HAP-1 (cell line): ENCODE results near the gene SDR42E1.

ENCODE experiments used
- DNase-seq, 2 experiments: peaks; one replicate each; pipeline ENCODE4 v3.0.0-alpha.2; 2016 to 2020; ENCODE audit warnings: low spot score in 2 of 2
- H3K27me3 ChIP-seq: fragments of 250-450 bp; sonication (Bioruptor Pico); 2 replicates; pipeline ENCODE4 v1.5.1; 2020; ENCODE audit warnings: low read depth, mild to moderate bottlenecking, moderate library complexity
- H3K36me3 ChIP-seq: fragments of 250-450 bp; sonication (Bioruptor Pico); replicated peaks from 2 replicates; pipeline ENCODE4 v1.5.1; 2020; ENCODE audit warnings: mild to moderate bottlenecking
- H3K4me1 ChIP-seq: fragments of 250-450 bp; sonication (Bioruptor Pico); 2 replicates; pipeline ENCODE4 v1.5.1; 2020; ENCODE audit warnings: mild to moderate bottlenecking
- H3K4me3 ChIP-seq: fragments of 250-450 bp; sonication (Bioruptor Pico); 2 replicates; pipeline ENCODE4 v1.5.1; 2020; ENCODE audit warnings: mild to moderate bottlenecking, moderate library complexity
- H3K9me3 ChIP-seq: fragments of 250-450 bp; sonication (Bioruptor Pico); 2 replicates; pipeline ENCODE4 v1.5.1; 2020; ENCODE audit warnings: mild to moderate bottlenecking, moderate library complexity
- in situ Hi-C: fragments of 300-500 bp; cut with MboI; formaldehyde crosslinking; loops from 3 replicates; pipeline ENCODE4 v1.14.3; 2020; ENCODE audit warnings: low sequenced_read_pairs, inconsistent platforms, mixed read lengths

The SDR42E1 gene

DNA sequence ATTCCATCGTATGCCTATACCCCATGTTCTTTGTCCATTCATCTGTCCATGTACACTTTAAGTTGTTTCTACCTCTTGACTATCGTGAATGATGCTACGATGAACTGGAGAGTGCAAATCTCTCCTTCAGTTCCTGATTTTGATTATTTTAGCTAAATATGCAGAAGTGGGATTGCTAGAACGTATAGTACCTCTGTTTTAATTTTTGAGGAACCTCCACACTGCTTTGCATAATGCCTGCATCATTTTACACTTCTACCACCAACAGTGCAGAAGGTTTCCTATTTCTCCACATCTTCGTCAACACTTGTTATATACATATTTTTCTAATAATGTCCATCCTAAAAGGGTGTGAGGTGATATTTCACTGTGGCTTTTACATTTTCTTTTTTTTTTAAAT lies 43.9 kb downstream of the SDR42E1 start:
- H3K4me3 ChIP-seq = no peak overlapping the region
- H3K36me3 ChIP-seq = no peaks in the 10 kb centered on the region
- peaks cover 2% of the 10 kb centered on the region; the same call in 1 of the 2 replicates for H3K27me3 ChIP-seq
- in situ Hi-C loops = no loop called here
- no peaks in the 10 kb centered on the region for H3K4me1 ChIP-seq
- no peaks in the 10 kb centered on the region for H3K9me3 ChIP-seq
- no peak for DNase-seq

GRCh38 chr16:81964808-81965207 lies 46.5 kb downstream of the SDR42E1 start:
- in situ Hi-C loops = no loop called here
- no peak for DNase-seq
- H3K36me3 ChIP-seq = no peaks in the 10 kb centered on the region
- peaks cover 2% of the 10 kb centered on the region; the same call in 1 of the 2 replicates for H3K27me3 ChIP-seq
- H3K9me3 ChIP-seq = no peaks in the 10 kb centered on the region
- no peak overlapping the region for H3K4me3 ChIP-seq
- H3K4me1 ChIP-seq = no peaks in the 10 kb centered on the region

DNA sequence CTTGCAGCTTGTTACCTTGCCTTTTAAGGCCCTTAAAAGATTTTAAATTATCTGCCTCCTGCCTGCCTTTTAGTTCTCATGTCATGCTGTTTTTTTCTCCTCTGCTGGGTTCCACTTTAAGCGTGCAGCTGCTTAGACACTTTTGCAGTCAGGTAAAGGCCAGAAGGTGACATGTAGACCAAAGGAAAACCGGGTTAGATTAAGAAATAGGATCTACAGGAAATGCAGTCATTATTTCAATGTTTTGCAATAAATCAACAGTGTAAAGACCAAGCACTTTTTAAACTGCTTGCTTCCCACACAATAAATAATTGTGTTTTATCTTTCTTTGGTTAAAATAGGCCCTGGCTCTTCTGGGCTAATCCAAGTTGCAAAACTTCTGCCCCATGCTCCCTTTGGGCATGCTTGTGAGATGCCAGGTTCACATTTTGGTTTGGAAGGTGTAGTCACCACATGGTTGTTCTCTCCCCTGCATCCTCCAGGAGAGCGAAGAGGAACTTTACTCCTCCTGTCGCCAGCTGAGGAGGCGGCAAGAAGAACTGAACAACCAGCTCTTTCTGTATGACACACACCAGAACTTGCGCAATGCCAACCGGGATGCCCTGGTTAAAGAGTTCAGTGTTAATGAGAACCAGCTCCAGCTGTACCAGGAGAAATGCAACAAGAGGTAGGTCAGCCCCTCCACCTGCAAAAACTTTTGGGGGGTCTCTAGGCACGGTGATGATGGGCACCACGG lies 54.9 kb downstream of the SDR42E1 start:
- Histone ChIP-seq H3K9me3 (no peaks in the 10 kb centered on the region), H3K4me1 (no peaks in the 10 kb centered on the region), H3K36me3 (no peaks in the 10 kb centered on the region), H3K27me3 (no peaks in the 10 kb centered on the region), H3K4me3 (no peak overlapping the region)
- in situ Hi-C loops = no loop called here
- DNase-seq = no peak

- Histone ChIP-seq H3K4me3 (no peak overlapping the region), H3K36me3 (no peaks in the 10 kb centered on the region), H3K4me1 (no peaks in the 10 kb centered on the region), H3K27me3 (no peaks in the 10 kb centered on the region), H3K9me3 (no peaks in the 10 kb centered on the region)
- DNase-seq = no peak
- in situ Hi-C loops = no loop called here
Observed at GRCh38 chr16:81951564-81951963, 59.7 kb downstream of the SDR42E1 start.

DNA sequence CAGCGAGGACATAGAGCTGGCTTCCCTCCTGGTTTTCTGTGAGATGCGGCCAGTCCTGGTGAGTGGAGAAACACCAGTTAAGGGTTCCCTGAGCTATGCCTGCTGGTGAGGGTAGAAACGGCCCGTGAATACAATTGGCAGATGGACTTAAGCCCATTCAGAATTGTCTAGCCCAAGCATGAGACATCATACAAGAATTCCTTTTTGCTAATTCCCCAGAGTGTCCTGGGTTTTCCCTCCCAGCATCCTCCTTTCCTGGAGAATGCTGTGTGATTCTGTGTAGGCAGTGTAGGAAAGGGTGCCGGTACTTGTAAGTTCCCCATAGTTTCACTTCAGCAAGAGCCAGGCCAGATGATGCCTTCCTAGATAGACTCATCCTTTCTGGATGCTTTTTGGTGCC lies 65.1 kb downstream of the SDR42E1 start:
- DNase-seq = no peak
- Histone ChIP-seq H3K9me3 (no peaks in the 10 kb centered on the region), H3K4me3 (no peak overlapping the region), H3K36me3 (no peaks in the 10 kb centered on the region), H3K4me1 (peaks cover 6% of the 10 kb centered on the region; the same call in 1 of the 2 replicates), H3K27me3 (no peaks in the 10 kb centered on the region)
- in situ Hi-C loops = loop anchor here (25.0 kb wide), 1 partner anchor 291 kb away; no protein-coding TSS in a partner anchor

DNA sequence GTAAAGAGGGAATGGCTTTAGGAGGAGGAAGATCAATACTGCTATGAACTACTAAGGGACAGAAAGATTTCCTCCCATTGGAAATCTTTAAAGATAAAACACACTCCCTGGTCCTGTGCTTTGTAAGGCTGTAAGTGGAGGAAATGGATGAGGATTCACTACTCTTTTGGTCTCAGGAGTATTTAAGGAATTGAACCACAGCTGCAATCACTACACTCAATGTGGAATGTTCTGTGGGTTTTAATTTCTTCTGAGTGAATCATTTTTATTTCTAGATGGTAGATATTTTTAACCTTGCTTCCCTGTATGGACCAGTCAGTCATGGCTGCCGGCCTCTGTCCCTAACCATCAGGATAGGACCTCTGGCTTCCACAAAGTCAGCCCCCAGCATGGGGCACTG lies 65.6 kb downstream of the SDR42E1 start:
- Histone ChIP-seq H3K4me3 (no peak overlapping the region), H3K36me3 (no peaks in the 10 kb centered on the region), H3K9me3 (no peaks in the 10 kb centered on the region), H3K4me1 (peaks cover 6% of the 10 kb centered on the region; the same call in 1 of the 2 replicates), H3K27me3 (no peaks in the 10 kb centered on the region)
- in situ Hi-C loops = loop anchor here (25.0 kb wide), 1 partner anchor 292 kb away; no protein-coding TSS in a partner anchor
- DNase-seq = no peak

- peak in 1 of 2 experiments; percentile 18 for DNase-seq
- no peaks in the 10 kb centered on the region for H3K36me3 ChIP-seq
- peaks cover 6% of the 10 kb centered on the region; the same call in 1 of the 2 replicates for H3K4me1 ChIP-seq
- no peaks in the 10 kb centered on the region for H3K9me3 ChIP-seq
- H3K4me3 ChIP-seq = no peak overlapping the region
- in situ Hi-C loops = loop anchor here (25.0 kb wide), 1 partner anchor 295 kb away; no protein-coding TSS in a partner anchor
- H3K27me3 ChIP-seq = no peaks in the 10 kb centered on the region
Observed at GRCh38 chr16:81942007-81942601, 69.2 kb downstream of the SDR42E1 start.

- Histone ChIP-seq H3K27me3 (no peaks in the 10 kb centered on the region), H3K9me3 (no peaks in the 10 kb centered on the region), H3K4me3 (no peak overlapping the region), H3K36me3 (no peaks in the 10 kb centered on the region), H3K4me1 (peaks cover 15% of the 10 kb centered on the region)
- DNase-seq = peak in 1 of 2 experiments; percentile 47
- in situ Hi-C loops = loop anchor here (25.0 kb wide), 1 partner anchor 296 kb away; no protein-coding TSS in a partner anchor
Observed at GRCh38 chr16:81940781-81941560, 70.3 kb downstream of the SDR42E1 start.

DNA sequence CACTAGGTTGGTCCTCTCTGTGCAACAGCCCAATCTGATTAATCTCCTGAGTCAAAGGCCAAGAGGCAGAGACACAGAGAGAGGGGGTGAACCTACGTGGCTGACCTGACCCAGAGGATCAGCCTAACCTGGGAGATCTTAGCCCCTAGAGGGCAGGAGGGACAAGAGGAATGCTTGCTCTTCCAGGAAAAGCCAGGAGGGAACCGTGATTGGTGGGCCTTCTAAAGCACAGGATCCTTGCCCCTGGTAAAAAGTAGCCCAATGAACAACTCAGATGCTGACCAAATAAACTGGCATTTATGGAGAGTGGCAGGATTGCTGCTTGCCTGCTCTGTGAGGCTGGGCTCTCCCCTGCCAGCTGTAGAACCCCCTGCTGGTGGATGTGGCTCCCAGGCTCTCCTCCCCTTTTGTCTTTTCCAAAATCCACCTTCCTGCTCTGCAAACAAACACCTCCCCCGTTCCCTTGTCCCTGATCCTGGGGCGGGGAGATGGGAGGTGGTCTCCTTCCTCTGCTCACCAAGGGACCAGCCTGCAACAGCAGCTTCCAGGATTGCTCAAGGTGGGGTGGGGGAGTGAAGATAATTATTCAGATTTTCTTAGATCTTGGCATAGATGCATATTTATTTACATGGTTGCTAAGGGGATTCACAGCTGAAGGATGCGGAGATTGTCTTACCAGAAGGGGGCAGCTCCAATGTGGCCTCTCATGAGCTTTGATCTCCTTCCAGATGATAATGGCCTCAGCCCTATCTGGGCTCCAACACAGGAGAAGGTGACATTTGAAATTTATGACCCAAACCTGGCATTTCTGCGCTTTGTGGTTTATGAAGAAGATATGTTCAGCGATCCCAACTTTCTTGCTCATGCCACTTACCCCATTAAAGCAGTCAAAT lies 71.9 kb downstream of the SDR42E1 start:
- in situ Hi-C loops = loop anchor here (25.0 kb wide), 1 partner anchor 298 kb away; no protein-coding TSS in a partner anchor
- Histone ChIP-seq H3K27me3 (no peaks in the 10 kb centered on the region), H3K9me3 (no peaks in the 10 kb centered on the region), H3K36me3 (no peaks in the 10 kb centered on the region), H3K4me1 (peaks cover 15% of the 10 kb centered on the region), H3K4me3 (no peak overlapping the region)
- DNase-seq = peak in 1 of 2 experiments; percentile 16
